ENCODE data around the gene RXFP3.

- TF ChIP-seq CTCF (IDR thresholded peaks at IDR 0.05): no peak
- TF ChIP-seq POLR2AphosphoS5 (IDR thresholded peaks at IDR 0.05): no peak
Observed at GRCh38 chr5:33941090-33941489, 4.9 kb downstream of the RXFP3 start.

Measured in upper lobe of left lung (tissue), 4 donors.